C4-2B (cell line): ENCODE data around the gene POLE2.
"Not testable (repeated sequence)": the region's sequence is repeated elsewhere in the genome, so short reads cannot be mapped to it uniquely, and the experiment has no call there.

ENCODE experiments used
- CTCF ChIP-seq: fragments of 450-650 bp; conservative IDR thresholded peaks from 2 replicates; pipeline ENCODE4 v1.5.1; 2017; ENCODE audit warnings: mild to moderate bottlenecking
- ZFX ChIP-seq: fragments of 450-650 bp; IDR thresholded peaks from 2 replicates; pipeline ENCODE4 v1.6.1; 2017

GRCh38 chr14:49735669-49736068 lies 47.7 kb upstream of the POLE2 start:
- TF ChIP-seq CTCF, ZFX: not testable (repeated sequence)
